H1 (cell line): ENCODE data around the gene EIF4E1B.

Experiments used
- CHD2 ChIP-seq: IDR thresholded peaks from 2 replicates; pipeline ENCODE4 v1.6.1; 2012; ENCODE audit warnings: low read length, improper control_type of control experiment
- EP300 ChIP-seq, 2 experiments: IDR thresholded peaks; 1 replicate in 1 of 2; 2 replicates in 1 of 2; pipeline ENCODE4 v1.6.1; 2011 to 2012; ENCODE audit warnings: low read depth in 2 of 2, low read length in 2 of 2, mild to moderate bottlenecking in 2 of 2, borderline replicate concordance in 1 of 2, inconsistent platforms in 1 of 2, moderate library complexity in 1 of 2
- EZH2 ChIP-seq: fragments of 200-600 bp; sonication (generic); IDR thresholded peaks from 2 replicates; pipeline ENCODE4 v1.7.1; 2012; ENCODE audit warnings: low read depth, mild to moderate bottlenecking, moderate library complexity, low read length, inconsistent platforms; ENCODE audit not compliant: severe bottlenecking
- POLR2A ChIP-seq, 2 experiments: IDR thresholded peaks; 1 replicate in 1 of 2; 2 replicates in 1 of 2; pipeline ENCODE4 v1.6.1; 2011; ENCODE audit warnings: low read depth in 2 of 2, low read length in 2 of 2, mild to moderate bottlenecking in 2 of 2; ENCODE audit errors: control extremely low read depth in 1 of 2
- POLR2AphosphoS5 ChIP-seq: IDR thresholded peaks from 2 replicates; pipeline ENCODE4 v1.6.1; 2011; ENCODE audit warnings: low read depth, low read length
- RXRA ChIP-seq: IDR thresholded peaks from 2 replicates; pipeline ENCODE4 v1.6.1; 2011; ENCODE audit warnings: low read depth, mild to moderate bottlenecking, low read length, moderate library complexity; ENCODE audit not compliant: insufficient read depth
- SIN3A ChIP-seq, 2 experiments: IDR thresholded peaks in 1 of 2; conservative IDR thresholded peaks in 1 of 2; 2 replicates each; pipeline ENCODE4 v1.6.1; 2011 to 2012; ENCODE audit warnings: low read length in 2 of 2, improper control_type of control experiment in 1 of 2, low read depth in 1 of 2, mild to moderate bottlenecking in 1 of 2
- TAF1 ChIP-seq: IDR thresholded peaks from 2 replicates; pipeline ENCODE4 v1.6.1; 2011; ENCODE audit warnings: mild to moderate bottlenecking, low read depth, low read length
- TF ChIP-seq, protein P1 (sequence below), 3 experiments: IDR thresholded peaks; 1 replicate in 2 of 3; 2 replicates in 1 of 3; pipeline versions ENCODE4 v1.5.1 to v1.6.1; 2011; ENCODE audit warnings: low read length in 3 of 3, mild to moderate bottlenecking in 3 of 3, inconsistent platforms in 2 of 3, low read depth in 1 of 3, moderate library complexity in 1 of 3; ENCODE audit not compliant: insufficient read depth in 1 of 3; ENCODE audit errors: control extremely low read depth in 1 of 3

DNA sequence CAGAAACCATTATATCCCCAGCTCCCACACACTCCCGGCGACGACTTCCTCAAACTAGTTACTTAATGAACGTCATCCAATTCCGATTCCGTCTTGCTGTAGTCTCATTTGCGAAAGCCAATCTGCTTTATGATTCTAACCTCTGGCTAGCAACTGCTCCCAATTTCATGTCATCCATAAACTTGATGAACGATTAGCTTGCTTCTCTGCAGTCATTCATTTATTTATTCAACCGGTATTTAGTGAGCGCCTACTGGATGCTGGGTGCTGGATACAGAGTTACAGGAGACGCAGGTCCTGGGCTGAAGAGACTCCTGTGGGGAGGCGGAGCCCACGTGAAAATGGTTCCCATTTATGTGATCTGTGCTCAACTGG lies 63.0 kb downstream of the EIF4E1B start:
- TF ChIP-seq POLR2AphosphoS5 (no peak), POLR2A (IDR thresholded peaks at IDR 0.05; ENCODE audit: control extremely low read depth in 1 of 2, low read depth in 2 of 2, low read length in 2 of 2) (no peak), TAF1 (no peak), EZH2 (no peak), RXRA (no peak), CHD2 (no peak), SIN3A (conservative IDR thresholded peaks at IDR 0.05 in 1 of 2, IDR thresholded peaks at IDR 0.05 in 1 of 2; ENCODE audit: low read depth in 1 of 2, low read length in 2 of 2) (no peak), EP300 (IDR thresholded peaks at IDR 0.05; ENCODE audit: borderline replicate concordance in 1 of 2, low read depth in 2 of 2, low read length in 2 of 2) (no peak)
- TF ChIP-seq, protein P1, sequence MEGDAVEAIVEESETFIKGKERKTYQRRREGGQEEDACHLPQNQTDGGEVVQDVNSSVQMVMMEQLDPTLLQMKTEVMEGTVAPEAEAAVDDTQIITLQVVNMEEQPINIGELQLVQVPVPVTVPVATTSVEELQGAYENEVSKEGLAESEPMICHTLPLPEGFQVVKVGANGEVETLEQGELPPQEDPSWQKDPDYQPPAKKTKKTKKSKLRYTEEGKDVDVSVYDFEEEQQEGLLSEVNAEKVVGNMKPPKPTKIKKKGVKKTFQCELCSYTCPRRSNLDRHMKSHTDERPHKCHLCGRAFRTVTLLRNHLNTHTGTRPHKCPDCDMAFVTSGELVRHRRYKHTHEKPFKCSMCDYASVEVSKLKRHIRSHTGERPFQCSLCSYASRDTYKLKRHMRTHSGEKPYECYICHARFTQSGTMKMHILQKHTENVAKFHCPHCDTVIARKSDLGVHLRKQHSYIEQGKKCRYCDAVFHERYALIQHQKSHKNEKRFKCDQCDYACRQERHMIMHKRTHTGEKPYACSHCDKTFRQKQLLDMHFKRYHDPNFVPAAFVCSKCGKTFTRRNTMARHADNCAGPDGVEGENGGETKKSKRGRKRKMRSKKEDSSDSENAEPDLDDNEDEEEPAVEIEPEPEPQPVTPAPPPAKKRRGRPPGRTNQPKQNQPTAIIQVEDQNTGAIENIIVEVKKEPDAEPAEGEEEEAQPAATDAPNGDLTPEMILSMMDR (IDR thresholded peaks at IDR 0.05; ENCODE audit: control extremely low read depth in 1 of 3, insufficient read depth in 1 of 3, low read depth in 1 of 3, low read length in 3 of 3), result no peak
